HK-2 (cell line): ENCODE data around the gene SLC5A6.

ENCODE experiments used
- DNase-seq: peaks from one replicate; pipeline ENCODE4 v3.0.0-alpha.2; 2018; ENCODE audit not compliant: unreplicated experiment

SLC5A6 gene

DNA sequence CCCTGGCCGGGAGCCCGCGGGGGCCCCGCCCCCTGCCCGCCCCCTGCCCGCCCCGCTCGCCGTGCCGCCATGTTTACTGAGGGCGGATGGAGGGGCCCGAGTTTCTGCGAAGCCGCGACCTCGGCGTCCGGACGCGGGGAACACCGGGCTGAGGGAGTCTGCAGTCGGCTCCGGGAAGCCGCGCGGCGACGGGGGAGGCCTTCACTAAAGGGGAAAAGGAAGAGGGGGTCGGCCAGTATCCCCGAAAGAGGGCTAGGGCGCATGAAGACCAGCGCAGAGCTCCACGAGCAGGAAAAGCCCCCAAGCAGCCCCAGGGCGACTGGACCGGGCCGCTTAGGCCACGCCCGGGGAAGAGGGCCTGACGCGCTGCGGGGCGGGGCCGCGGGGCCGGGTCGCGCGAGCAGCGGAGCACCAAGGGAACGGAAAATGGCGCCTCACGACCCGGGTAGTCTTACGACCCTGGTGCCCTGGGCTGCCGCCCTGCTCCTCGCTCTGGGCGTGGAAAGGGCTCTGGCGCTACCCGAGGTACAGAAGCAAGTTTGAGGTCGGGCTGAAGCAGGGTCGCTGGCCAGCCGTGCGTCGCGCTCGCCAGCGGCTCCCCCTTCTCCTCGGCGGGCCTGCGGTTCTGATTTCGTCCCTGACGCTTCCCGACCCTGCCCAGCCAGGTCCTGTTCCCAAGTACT is at the start of gene SLC5A6, which contains the start of gene ATRAID:
Gene SLC5A6, minus strand, starts transcription at position 326 of the 683 bp plus-strand sequence. CDS start 4,618 bp downstream, outside the sequence.
Gene ATRAID, plus strand, starts transcription at position 99 of the 683 bp plus-strand sequence. Its CDS starts 328 bp downstream, at position 427.
- peak; percentile 86 for DNase-seq

DNA sequence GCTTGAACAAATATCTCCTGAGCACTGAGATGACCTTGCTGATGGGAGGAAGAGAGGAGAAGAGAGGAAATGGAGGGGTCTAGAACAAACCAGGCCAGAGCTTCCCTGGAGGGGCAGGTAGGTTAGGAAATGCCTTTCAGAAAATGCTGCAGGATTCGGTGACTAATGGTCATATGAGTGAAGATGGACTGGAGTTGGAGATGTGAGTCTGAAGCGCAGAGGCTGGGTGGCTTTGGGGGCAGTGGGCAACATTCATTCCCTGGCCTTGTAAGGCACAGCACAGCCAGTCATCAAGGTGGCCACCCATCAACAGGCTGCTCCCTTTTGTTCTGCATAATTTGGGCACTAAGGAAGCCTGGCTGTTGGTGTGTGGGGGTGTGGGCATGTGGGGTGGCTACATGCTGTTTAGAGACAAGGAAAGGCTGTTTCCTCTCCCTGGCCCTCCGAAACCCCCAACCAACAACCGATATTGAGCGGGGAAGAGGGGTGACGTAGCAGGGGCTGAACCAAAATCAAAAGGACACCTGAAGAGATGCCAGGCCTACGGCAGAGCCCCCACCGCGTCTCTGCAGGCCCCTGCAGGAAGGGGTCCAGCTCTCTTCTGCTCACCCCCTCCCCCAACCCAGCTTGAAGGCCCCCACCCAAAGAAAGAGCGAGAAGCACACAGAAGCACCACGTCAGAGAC is 49.3 kb upstream of the SLC5A6 start:
- no peak for DNase-seq

- no peak for DNase-seq
Measured at GRCh38 chr2:27258051-27258450, 46.0 kb upstream of the SLC5A6 start.

GRCh38 chr2:27256855-27257454 is 44.9 kb upstream of the SLC5A6 start:
- DNase-seq, result no peak

- DNase-seq, result no peak
Measured at GRCh38 chr2:27255660-27256059, 43.6 kb upstream of the SLC5A6 start.

- no peak for DNase-seq
Measured at GRCh38 chr2:27255187-27255586, 43.1 kb upstream of the SLC5A6 start.

DNA sequence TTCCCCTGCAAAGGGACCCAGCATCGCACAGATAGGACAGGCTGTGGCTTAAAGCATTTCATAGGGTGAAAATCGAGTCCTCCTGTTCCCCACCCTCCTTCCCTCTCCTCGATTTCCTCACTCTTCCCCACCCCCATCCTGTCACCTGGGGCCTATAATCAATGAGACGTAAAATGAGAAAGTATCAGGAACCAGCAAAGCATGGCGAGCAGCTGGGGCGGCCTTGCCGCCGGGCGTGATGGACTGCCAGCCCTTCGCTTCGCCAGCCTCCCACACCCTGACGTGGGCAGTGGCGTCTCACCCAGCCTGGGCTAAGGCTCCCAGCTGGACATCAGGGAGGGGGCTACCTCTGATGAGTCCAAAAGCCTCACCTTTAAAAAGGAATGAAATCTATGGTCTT is 39.7 kb upstream of the SLC5A6 start:
- no peak for DNase-seq

DNA sequence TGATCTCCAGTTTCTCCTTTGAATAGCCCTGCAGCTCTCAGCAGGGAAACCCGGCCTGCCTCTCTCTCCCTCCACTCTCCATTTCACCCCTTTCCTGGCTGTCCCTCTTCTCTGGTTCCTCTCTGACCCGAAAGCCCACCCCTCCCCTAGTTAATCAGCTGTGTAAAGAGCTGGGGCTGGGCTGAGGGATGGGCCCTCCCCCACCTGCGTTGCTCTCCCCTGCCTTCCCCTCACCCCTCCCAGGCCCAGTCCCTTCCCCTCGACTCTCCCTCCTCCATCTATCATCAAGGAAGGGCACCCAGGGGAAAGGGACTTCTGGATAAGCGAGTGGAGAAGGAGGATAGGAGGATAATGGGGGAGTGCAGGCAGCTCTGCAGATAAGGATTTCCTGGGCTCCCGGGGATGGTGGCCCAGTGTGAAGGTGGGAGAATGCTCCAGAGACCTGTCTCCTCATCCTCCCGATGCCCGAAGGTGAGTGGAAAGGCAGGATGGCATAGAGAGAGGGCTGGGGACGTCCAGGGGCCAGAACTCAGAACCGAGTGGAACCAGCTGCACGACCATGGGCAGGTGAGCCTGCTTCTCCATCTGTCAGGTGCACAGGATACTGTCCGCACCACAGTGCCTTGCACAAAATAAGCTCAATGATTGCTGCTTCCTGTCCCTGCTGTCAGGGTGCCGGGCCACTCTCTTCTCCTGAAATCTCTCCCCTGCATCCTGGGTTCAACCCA is 38.7 kb upstream of the SLC5A6 start:
- DNase-seq, result no peak

- peak; percentile 45 for DNase-seq
Measured at GRCh38 chr2:27249891-27250651, 38.0 kb upstream of the SLC5A6 start.

- no peak for DNase-seq
Measured at GRCh38 chr2:27249159-27249890, 37.3 kb upstream of the SLC5A6 start.

DNA sequence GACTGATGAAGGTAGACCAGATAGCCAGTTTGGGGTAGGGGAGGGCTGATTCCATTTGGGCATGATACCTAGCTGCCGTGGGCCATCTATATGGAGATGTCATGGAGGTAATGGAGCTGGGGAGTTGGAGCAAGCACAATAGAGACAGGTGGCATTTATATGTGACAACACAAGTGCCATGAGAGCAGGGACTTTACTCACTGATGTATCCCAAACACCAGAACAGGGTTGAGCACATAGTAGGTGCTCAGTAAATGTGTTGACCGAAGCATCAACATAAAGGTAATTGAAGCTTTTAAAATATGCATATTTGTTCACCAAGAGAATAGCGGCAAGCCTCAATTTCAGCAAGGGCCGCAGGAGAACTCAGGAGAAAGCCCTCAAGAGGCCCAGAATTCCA is 35.8 kb upstream of the SLC5A6 start:
- no peak for DNase-seq

DNA sequence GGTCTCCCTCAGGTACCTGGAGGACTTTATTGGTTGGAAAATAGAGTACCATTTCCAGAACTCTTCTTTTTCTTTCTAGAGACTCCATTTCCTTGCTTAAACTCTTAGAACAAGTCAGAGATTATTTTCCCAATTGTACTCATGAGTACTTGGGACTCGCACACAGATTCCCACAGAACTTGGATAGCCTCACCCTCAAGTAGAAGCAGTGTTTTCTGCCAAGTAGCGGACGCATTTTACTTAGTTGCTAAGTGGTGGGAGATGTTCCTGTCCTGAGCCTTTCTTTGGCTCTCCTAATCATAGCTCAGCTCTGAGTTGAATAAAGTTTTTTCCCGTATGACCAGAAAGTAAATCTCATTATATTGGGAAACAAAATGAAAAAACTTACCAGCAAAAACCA is 33.6 kb upstream of the SLC5A6 start:
- no peak for DNase-seq

DNA sequence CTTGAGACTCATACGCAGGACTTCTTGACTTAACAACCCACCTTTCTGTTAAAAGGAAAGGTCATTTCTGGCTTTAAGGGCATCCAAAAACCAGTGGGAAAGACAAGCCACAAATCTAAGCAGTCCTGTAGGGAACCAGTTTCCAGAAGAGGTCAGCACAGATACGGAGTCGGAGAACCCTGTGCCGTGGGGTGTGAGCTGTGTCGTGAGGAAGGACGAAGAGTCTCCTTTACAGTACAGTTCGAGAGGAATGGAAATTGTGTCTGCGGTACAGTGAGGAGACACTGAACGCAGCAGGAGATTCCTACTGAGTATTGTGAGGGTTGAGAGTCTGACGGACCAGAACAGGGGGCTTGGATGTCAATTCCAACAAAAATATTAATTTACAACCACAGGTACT is 33.0 kb upstream of the SLC5A6 start:
- no peak for DNase-seq

DNA sequence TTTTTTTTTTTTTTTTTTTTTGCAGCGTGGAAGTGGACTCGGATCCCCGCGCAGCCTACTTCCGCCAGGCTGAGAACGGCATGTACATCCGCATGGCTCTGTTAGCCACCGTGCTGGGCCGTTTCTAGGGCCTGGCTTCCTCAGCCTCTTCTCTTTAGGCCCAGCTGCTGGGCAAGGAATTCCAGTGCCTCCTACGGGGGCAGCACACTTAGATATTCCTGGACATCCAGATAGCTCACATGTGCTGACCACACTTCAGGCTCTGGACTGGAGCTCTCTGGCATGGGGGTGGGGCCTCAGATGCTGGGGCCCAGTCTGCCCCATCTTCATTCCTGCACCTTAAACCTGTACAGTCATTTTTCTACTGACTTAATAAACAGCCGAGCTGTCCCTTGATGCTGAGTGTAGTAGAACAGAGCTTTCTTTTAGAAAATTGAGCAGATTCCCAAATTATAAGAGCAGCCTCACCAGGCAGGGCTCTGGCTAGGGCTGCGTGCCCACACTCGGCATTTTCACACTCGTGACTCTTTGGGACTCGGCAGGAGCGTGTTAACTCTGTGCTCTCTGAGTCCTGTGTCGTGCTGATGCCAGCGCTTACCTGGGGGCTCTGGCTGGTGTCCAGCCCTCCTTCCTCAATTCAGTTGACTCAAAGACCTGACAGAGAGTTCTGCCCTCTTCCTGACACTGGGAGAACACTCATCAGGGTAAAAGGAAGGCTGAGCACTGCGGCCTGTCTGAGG is 31.5 kb upstream of the SLC5A6 start:
- no peak for DNase-seq

DNA sequence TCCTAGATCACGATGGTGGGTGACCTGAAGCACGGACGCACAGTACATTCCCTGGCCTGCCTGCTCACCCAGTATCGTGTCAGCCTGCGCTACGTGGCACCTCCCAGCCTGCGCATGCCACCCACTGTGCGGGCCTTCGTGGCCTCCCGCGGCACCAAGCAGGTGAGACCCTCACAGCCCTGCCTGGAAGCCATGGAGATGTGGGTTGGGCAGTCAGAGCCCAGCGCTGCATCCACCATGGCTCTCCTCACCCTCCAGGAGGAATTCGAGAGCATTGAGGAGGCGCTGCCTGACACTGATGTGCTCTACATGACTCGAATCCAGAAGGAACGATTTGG is 30.5 kb upstream of the SLC5A6 start:
- DNase-seq, result no peak

DNA sequence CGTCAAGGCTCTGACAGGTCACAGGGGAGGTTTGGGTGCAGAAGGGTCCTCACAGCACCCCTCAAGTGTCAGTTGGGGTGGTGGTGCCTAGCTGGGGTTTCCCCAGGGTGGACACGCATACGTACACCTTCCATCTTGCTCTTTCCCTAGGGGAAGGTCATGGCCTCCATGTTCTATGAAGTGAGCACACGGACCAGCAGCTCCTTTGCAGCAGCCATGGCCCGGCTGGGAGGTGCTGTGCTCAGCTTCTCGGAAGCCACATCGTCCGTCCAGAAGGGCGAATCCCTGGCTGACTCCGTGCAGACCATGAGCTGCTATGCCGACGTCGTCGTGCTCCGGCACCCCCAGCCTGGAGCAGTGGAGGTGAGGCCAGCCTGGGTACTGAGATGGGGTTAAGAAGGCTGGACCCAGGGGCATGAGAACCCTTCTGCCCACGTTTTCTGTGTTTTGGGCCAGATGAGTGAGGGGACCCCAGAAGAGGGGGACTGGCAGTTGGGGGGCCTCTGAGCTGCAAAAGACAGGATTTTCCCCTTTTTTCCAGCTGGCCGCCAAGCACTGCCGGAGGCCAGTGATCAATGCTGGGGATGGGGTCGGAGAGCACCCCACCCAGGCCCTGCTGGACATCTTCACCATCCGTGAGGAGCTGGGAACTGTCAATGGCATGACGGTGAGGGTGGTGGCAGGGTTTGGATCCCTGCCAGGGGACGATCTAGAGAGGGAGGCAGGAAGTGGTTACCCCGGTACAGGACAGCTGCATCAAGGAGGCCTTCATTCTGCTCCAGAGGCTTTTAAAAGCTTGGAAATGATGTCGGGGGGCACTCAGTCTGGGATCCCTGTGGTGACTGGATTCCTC is 29.9 kb upstream of the SLC5A6 start:
- no peak for DNase-seq

GRCh38 chr2:27240406-27240805 is 28.3 kb upstream of the SLC5A6 start:
- no peak for DNase-seq

DNA sequence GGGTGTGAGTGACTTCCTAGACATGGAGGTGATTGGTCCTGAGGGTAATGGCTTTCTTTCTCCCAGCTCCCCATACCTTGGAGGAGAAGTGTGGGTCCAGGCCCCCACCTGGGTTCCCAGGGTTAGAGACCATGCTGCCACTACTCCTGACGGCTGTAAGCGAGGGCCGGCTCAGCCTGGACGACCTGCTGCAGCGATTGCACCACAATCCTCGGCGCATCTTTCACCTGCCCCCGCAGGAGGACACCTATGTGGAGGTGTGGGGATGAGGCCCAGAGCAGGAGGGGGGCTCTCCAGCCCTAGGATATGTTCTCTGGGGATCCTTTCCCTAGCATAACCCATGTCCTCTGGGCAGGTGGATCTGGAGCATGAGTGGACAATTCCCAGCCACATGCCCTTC is 26.9 kb upstream of the SLC5A6 start:
- no peak for DNase-seq

DNA sequence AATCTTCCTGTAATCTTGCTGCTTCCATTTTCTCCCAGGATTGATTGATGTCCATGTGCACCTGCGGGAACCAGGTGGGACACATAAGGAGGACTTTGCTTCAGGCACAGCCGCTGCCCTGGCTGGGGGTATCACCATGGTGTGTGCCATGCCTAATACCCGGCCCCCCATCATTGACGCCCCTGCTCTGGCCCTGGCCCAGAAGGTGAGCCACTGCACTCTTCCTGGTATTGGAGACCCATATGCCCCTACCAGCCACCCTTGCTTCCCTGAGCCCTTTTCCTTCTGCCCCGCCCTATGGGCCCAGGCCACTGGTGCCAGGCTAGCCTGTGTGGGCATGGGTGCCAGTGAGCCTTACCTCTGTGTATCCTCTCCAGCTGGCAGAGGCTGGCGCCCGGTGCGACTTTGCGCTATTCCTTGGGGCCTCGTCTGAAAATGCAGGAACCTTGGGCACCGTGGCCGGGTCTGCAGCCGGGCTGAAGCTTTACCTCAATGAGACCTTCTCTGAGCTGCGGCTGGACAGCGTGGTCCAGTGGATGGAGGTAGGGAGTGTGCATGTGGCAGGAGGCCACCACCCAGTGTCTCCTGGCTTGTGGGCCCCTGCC is 25.4 kb upstream of the SLC5A6 start:
- no peak for DNase-seq
